Activated naive CD4-positive, alpha-beta T cell treated with anti-CD3 and anti-CD28 coated beads, Interleukin-2, amount 50 U/mL, for 72 hours (primary cell): ENCODE measurements around the gene SEMA4C. TPM values are rescaled to one million over a fixed set of nuclear protein-coding genes. Genes with fewer than 3 reads are reported as not detected.
A peak's percentile ranks its signal among the peaks of the same experiment; 100 is the strongest.

Experiments
- ATAC-seq, 2 donors: fragments of 150-1000 bp; cut with Tn5 transposase; 2 replicates each; pipeline ENCODE4 v1.10.0; 2021; ENCODE audit warnings: mild to moderate bottlenecking in 2 of 2, moderate library complexity in 2 of 2
- DNase-seq, 2 donors: peaks; one replicate each; pipeline ENCODE4 v3.0.0; 2021 to 2022; ENCODE audit warnings: low spot score in 2 of 2
- H3K27ac Mint-ChIP-seq, 2 donors: one replicate each; pipeline ENCODE4 v1.8.0; 2022; ENCODE audit warnings: mild to moderate bottlenecking in 2 of 2, mixed read lengths in 2 of 2
- H3K36me3 Mint-ChIP-seq, 2 donors: one replicate each; pipeline ENCODE4 v1.8.0; 2022; ENCODE audit warnings: mixed read lengths in 2 of 2
- H3K9me3 Mint-ChIP-seq, 2 donors: one replicate each; pipeline ENCODE4 v1.8.0; 2022; ENCODE audit warnings: mixed read lengths in 2 of 2
- total RNA-seq, 2 donors: library from RNA; stranded (reverse); gene quantifications; one replicate each; pipeline ENCODE4 v1.2.3, GENCODE V29; 2022

SEMA4C gene
- total RNA-seq, 2 donors from 2014 or later: 6.8 to 10.8 TPM

GRCh38 chr2:96888072-96889011 is 18.5 kb upstream of the SEMA4C start:
- Mint-ChIP-seq H3K36me3 (no peaks in the 10 kb centered on the region), H3K9me3 (no peaks in the 10 kb centered on the region), H3K27ac (no peak overlapping the region)
- DNase-seq (no peak), ATAC-seq (no peak)

- Mint-ChIP-seq H3K36me3 (no peaks in the 10 kb centered on the region), H3K27ac (no peak overlapping the region), H3K9me3 (no peaks in the 10 kb centered on the region)
- DNase-seq (no peak), ATAC-seq (no peak)
Observed at GRCh38 chr2:96887493-96888012, 17.7 kb upstream of the SEMA4C start.

DNA sequence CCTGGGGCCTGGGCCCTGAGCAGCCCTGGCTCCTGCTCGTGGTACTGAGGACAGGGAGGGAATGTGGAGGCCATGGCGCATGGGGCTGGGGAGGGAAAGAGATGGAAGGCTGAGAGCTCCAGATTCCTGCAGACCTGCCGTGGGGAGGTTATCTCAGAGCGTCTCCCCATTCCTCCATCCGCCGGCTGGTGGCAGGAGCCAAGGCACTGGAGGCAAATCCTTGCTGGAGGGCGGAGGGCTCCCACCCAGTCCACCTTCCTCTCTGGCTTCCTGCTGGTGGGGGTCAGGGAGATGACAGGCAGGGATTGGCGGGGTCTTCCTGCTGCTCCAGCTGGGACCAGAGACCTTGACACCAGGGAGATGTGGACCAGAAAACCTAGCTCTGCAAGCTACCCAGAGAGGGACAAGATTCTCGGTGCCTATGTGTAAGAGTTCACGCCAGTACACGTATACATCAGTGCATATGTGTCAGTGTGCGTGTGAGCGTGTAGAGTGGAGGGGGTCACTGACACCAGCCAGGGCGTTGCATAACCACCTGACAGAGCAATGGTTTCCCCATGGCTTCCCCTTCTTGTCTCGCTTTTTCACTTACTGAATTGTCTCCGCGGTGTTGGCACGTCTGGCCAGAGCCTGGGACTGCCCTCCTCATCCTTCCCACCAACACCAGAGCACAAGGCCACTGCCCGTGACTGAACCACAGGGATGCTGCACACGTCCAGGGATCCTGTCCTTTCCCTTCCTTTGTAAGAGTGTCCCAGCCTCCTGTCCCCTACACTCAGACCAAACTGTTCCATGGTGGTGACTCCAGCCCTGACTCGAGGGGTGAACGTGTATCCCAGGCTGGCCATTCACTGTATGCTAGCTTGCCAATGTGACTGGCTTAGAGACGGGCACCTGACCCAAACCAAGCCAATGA is 15.8 kb upstream of the SEMA4C start:
- ATAC-seq: no peak
- no peak for DNase-seq
- Mint-ChIP-seq H3K9me3 (no peaks in the 10 kb centered on the region), H3K27ac (peak overlapping the region in 1 of 2 donors; percentile 72), H3K36me3 (no peaks in the 10 kb centered on the region)

- Mint-ChIP-seq H3K9me3 (no peaks in the 10 kb centered on the region), H3K27ac (no peak overlapping the region), H3K36me3 (no peaks in the 10 kb centered on the region)
- DNase-seq: no peak
- ATAC-seq: no peak
Observed at GRCh38 chr2:96884299-96885094, 14.6 kb upstream of the SEMA4C start.

GRCh38 chr2:96883306-96883705 is 13.4 kb upstream of the SEMA4C start:
- Mint-ChIP-seq H3K9me3 (no peaks in the 10 kb centered on the region), H3K27ac (no peak overlapping the region), H3K36me3 (no peaks in the 10 kb centered on the region)
- DNase-seq (no peak), ATAC-seq (no peak)

GRCh38 chr2:96882906-96883305 is 13.0 kb upstream of the SEMA4C start:
- ATAC-seq: no peak
- no peak overlapping the region for H3K27ac Mint-ChIP-seq
- H3K36me3 Mint-ChIP-seq: no peaks in the 10 kb centered on the region
- H3K9me3 Mint-ChIP-seq: no peaks in the 10 kb centered on the region
- no peak for DNase-seq

- ATAC-seq (no peak), DNase-seq (no peak)
- Mint-ChIP-seq H3K9me3 (no peaks in the 10 kb centered on the region), H3K36me3 (no peaks in the 10 kb centered on the region), H3K27ac (no peak overlapping the region)
Observed at GRCh38 chr2:96882230-96882629, 12.3 kb upstream of the SEMA4C start.

- no peak for DNase-seq
- no peaks in the 10 kb centered on the region for H3K9me3 Mint-ChIP-seq
- no peaks in the 10 kb centered on the region for H3K36me3 Mint-ChIP-seq
- ATAC-seq: no peak
- no peak overlapping the region for H3K27ac Mint-ChIP-seq
Observed at GRCh38 chr2:96881349-96882195, 11.7 kb upstream of the SEMA4C start.

GRCh38 chr2:96880891-96881273 is 11.0 kb upstream of the SEMA4C start:
- no peaks in the 10 kb centered on the region for H3K9me3 Mint-ChIP-seq
- H3K27ac Mint-ChIP-seq: no peak overlapping the region
- no peaks in the 10 kb centered on the region for H3K36me3 Mint-ChIP-seq

DNA sequence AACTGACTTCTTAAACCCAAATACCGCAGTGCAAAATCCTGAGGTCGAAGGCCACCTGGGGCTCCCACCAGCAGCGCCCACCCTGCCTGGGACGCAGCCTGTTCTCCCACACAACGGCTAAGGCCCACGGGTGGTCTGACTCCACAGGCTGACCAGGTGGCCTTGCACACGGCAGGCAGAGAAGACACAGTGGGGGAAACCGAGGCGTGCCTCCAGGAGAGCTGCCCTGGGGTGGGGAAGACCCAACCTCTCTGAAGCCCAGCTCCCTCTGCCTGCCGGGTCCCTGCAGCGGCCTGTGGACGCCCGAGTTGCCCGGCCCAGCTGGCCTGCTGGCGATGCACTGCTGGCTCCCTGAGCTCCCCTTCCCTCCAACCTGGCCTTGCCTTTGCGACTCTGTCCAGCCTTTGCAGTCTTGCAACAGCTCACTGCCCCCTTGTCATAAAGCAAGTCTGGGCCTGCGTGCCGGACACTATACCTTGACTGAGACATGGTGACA is 9.7 kb upstream of the SEMA4C start:
- DNase-seq (no peak), ATAC-seq (no peak)
- Mint-ChIP-seq H3K9me3 (no peaks in the 10 kb centered on the region), H3K27ac (no peak overlapping the region), H3K36me3 (no peaks in the 10 kb centered on the region)

More at GRCh38 chr2:96880891-96881273, 11.0 kb upstream of the SEMA4C start:
- DNase-seq (no peak), ATAC-seq (no peak)

GRCh38 chr2:96878796-96879544 is 9.1 kb upstream of the SEMA4C start:
- ATAC-seq: no peak
- H3K36me3 Mint-ChIP-seq: no peaks in the 10 kb centered on the region
- no peaks in the 10 kb centered on the region for H3K9me3 Mint-ChIP-seq
- DNase-seq: no peak
- H3K27ac Mint-ChIP-seq: no peak overlapping the region

GRCh38 chr2:96878171-96878570 is 8.3 kb upstream of the SEMA4C start:
- DNase-seq: no peak
- no peaks in the 10 kb centered on the region for H3K36me3 Mint-ChIP-seq
- ATAC-seq: no peak
- H3K9me3 Mint-ChIP-seq: no peaks in the 10 kb centered on the region
- no peak overlapping the region for H3K27ac Mint-ChIP-seq

DNA sequence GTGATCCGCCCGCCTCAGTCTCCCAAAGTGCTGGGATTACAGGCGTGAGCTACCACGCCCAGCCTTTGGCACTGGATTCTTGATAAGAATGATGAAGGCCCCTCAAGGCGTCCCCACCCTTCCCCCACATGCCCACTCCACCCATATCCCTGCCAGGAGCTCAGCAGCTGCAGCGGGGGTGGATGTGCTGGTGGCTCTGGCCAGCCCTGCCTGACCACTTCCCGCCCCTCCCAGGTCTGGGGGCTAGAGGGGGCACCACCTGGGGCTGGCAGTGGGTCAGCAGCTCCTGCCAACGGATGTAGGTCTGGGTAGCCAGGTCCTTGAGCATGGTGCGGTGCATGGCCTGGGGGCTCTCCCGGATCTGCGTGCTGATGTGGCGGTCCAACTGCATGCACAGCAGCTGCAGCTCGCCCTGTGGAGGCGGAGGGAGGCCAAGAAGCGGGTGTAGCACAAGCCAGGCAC is 7.8 kb upstream of the SEMA4C start:
- no peak for DNase-seq
- H3K36me3 Mint-ChIP-seq: no peaks in the 10 kb centered on the region
- no peak overlapping the region for H3K27ac Mint-ChIP-seq
- H3K9me3 Mint-ChIP-seq: no peaks in the 10 kb centered on the region
- ATAC-seq: no peak

- ATAC-seq (no peak), DNase-seq (no peak)
- Mint-ChIP-seq H3K9me3 (no peaks in the 10 kb centered on the region), H3K27ac (no peak overlapping the region), H3K36me3 (no peaks in the 10 kb centered on the region)
Observed at GRCh38 chr2:96877042-96877451, 7.2 kb upstream of the SEMA4C start.
